Stimulated activated CD8-positive, alpha-beta memory T cell treated with anti-CD3 and anti-CD28 coated beads, Interleukin-4, amount 100 ng/mL, for 24 hours (primary cell): ENCODE data around the gene IRAK4.
"Not testable (repeated sequence)": the region's sequence is repeated elsewhere in the genome, so short reads cannot be mapped to it uniquely, and the experiment has no call there.

Experiments used
- DNase-seq: peaks from one replicate; pipeline ENCODE4 v3.0.0-alpha.2; 2020; ENCODE audit warnings: low read depth

Gene IRAK4

DNA sequence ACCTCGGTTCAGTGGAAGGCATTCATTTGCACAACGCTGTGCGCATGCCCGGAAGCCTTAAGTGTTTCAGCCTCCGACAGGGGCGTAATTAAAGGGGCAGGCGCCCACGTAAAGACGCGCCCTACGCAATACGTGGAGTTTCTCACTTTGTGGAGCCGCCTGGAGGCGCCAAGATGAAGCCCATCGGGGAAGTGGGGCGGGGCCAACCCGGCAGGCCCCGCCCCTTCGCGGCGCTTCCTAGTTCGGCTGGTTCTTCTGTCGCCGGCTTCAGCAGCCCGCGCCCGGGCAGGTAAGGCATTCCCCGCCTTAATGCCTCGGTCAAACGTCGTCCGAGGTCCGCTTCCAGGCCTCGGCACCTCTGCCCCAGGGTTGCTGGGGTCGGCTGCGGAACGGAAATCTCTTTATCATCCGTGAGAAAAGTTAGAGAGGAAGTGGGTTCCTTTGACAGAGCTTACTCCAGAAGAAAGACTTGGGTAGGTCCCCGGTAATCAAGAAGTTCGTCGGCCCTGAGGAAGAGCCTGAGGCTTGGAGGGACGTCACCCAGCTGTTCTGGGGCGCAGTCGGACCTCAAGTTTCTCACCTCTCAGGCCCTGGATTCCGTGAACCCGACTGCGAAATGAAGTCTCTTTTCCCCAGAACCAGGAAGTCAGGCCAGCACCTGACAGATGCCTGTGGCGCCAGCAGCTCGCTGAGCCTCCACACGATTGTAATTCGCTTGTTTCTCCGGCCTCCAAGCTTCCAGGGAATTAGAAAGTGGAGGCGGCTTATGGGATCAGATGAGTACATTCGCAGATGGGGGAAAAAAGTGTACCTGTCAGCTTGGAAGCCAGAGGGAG, at the start of gene IRAK4, which contains the start of gene PUS7L:
Gene IRAK4, plus strand, starts transcription at position 224 of the 836 bp plus-strand sequence. CDS start 9,161 bp downstream, outside the sequence.
Gene PUS7L, minus strand, starts transcription at position 63 of the 836 bp plus-strand sequence. CDS start 3,545 bp downstream, outside the sequence.
- peak; percentile 90 for DNase-seq

GRCh38 chr12:43711348-43711747, 47.4 kb upstream of the IRAK4 start:
- DNase-seq = no peak

- DNase-seq = no peak
These were observed 36.1 kb upstream of the IRAK4 start for GRCh38 chr12:43722621-43723020.

DNA sequence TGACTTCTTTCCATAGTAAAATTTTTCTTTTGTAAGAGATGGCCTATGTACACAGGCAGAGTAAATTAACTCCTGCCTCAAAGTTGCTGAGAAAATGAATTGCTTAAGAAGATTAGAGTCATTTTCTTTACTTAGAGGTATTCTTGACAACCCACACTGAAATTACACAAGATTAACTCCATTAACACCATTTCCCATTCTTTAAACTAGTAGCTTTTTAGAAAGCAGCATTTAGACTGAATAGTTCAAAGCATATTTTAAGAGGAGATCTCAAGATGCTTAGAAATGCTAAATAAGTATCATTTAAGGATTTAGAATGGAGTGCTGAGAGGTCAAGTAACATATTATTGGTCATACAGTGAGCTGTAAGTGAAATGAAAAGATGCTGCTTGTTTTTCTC, 35.6 kb upstream of the IRAK4 start:
- DNase-seq = no peak

DNA sequence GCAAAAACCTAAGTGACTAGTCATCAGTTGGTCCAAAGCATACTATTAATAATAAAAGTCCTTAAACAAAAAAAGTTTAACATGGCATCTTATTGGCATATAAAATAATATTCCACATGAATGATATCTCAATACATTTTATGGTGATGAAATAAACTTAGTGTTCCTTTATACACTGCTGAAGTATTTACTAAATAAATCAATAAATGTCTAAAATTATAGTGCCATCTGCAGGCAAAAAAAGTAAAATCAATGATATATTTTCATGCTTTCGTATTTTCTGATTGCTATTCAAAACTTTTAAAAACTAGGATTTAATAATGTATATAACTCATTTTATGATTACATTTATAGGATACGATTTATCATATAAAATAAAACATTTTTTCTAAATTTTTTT, 30.6 kb upstream of the IRAK4 start:
- no peak for DNase-seq

DNA sequence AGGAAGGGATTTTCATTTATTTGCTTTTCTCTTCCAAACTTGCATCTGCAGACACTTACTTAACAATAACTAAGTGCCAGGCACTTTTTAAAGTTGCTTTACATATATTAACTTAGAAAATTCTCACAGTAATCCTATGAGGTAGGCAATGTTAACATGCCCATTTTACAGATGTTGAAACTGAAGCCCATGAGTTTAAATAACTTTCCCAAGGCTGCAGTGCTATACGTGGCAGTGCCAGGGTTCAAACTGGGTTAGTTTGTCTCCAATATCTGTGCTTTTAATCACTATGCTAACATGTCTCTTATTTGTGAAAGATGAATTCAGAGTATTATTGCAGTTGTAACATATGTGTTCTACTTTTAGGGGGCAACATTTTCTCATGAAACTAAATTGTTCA, 30.1 kb upstream of the IRAK4 start:
- no peak for DNase-seq

GRCh38 chr12:43730283-43730682, 28.5 kb upstream of the IRAK4 start:
- DNase-seq = no peak

DNA sequence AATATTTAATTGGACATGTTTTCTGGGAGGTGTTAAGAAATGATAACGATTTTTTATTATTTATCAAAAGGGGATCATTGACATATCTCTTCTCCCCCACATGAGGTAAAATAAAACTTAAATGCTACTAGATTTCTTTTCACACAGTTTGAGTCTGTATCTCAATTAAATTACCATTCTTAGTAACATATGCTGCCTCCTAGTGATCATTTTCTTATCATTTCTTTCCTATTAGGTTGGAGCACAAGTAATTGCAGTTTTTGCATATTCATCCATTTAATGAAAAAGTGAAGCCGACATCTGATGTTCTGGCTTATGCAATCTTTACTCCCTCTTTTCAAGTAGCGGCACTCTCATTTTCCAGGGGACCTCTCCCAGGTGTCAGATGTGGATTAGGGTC, 25.1 kb upstream of the IRAK4 start:
- DNase-seq = no peak

GRCh38 chr12:43736927-43737440, 21.8 kb upstream of the IRAK4 start:
- no peak for DNase-seq

GRCh38 chr12:43737646-43738045, 21.1 kb upstream of the IRAK4 start:
- no peak for DNase-seq

GRCh38 chr12:43740511-43741100, 18.1 kb upstream of the IRAK4 start:
- DNase-seq = no peak

GRCh38 chr12:43742106-43742505, 16.6 kb upstream of the IRAK4 start:
- no peak for DNase-seq

DNA sequence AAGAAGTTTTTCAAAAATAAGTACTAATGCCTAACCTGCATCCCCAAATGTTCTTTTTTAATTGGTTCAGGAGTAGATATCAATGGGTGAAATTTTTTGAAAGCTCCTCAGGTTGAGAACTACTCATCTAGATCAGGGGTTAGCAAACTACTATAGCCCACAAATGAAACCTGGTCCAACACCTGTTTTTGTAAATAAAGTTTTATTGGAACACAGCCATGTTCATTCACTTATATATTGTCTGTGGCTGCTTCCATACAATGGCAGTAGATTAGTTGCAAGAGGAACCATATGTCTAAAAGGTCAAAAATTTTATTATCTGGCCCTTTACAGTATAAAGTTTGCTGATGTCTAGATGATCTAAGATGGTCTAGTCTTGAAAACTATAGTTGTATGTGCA, 13.9 kb upstream of the IRAK4 start:
- DNase-seq = no peak

DNA sequence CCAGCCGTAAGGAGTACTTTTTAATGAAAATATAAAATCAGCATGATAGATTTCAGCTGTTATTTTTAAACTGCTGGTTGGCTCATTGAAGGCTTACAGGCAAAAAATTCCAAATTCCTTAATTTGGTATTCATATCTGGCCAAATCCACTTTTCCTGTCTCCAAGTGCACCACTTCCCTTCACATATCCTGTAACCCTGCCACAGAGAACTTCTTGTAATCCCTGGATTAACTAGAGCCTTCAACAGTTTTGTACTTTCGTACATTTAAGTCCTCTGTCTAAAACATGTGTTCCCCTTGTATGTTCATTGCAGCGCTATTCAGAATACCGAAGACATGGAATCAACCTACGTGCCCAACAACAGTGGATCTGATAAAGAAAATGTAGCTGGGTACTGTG, 9.7 kb upstream of the IRAK4 start:
- no peak for DNase-seq

- DNase-seq = no peak
These were observed 7.9 kb upstream of the IRAK4 start for GRCh38 chr12:43750814-43751213.

DNA sequence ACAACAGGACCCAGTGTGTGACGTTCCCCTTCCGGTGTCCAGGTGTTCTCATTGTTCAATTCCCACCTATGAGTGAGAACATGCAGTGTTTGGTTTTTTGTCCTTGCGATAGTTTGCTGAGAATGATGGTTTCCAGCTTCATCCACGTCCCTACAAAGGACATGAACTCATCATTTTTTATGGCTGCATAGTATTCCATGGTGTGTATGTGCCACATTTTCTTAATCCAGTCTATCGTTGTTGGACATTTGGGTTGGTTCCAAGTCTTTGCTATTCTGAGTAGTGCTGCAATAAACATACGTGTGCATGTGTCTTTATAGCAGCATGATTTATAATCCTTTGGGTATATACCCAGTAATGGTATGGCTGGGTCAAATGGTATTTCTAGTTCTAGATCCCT, 7.4 kb upstream of the IRAK4 start:
- not testable (repeated sequence) for DNase-seq

DNA sequence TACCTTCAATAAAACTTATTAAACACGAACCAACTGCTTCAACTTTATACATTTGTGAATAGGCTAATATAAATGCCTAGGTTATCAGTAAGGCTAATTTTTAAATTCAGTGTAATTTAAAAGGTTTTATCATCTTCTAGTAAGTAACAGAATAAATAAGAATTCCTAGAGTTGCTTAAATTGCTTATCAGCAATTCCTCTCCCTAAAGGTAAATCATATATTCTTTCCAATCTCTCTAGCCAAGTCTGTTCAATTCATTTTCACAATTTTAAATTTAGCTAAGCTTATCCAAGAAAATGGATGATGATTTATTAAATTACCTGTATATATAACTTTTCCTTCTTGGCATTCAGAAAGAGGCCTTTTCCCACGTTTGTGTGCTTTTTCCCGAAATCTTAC, 4.7 kb upstream of the IRAK4 start:
- no peak for DNase-seq

DNA sequence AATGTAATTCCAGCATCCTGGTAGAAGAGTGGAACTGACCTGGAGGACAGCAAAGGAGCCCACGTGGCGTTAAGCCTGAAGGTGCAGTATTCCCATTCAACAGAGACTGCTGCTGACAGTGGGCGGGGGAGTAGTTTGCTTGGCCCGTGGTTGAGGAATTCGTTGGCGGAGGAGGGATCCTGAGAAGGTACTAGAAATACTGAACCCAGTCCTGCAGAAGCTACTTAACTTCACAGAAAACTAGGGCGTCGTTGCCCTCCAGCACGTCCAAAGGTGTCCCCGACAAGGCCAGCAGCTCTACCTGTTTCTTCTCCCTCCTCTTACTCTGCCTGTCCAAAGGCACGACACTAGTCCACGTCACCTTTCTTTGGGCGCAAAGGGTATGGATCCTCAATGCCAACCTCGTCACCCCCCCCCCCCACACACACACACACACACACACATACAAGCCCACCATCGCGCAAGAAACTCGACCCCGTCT, 464 bp upstream of the IRAK4 start:
- no peak for DNase-seq

DNA sequence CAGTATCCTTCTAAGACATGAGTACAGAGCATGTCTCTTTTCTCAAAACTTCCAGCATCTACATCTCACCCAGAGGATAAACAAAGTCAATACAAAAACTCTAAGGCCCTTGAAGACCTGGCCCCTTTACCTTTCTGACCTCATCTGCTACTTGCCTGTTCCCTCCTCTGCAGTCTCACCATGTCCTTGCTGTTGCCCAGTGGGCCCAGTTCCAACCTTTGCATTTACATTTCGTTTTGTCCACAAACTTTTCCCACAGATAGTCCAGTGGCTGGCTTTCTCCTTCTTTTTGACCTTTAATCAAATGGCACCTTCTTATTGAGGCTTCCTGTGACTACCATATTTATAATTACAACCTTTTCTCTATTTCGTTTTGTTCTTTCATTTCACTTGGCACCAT, 1.6 kb downstream of the IRAK4 start:
- no peak for DNase-seq

DNA sequence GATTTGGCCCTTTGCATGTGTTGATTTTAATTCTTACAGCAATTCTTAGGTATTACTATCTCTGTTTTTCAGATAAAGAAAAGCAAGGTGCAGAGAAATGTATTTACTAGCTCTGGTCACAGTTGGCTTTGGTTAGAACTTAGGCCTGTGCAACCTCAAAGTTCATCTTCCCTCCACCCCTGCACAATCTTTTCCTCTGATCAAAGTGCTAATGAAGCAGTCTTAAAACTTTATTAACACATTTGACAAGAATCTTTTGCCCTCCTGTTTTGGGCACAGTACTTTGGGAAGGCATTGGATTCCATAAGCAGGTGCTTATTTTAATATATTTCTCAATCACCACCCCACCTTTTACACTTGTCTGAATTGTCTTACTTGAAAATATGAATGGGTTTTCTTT, 2.7 kb downstream of the IRAK4 start:
- no peak for DNase-seq

- no peak for DNase-seq
These were observed 3.8 kb downstream of the IRAK4 start for GRCh38 chr12:43762596-43762995.

DNA sequence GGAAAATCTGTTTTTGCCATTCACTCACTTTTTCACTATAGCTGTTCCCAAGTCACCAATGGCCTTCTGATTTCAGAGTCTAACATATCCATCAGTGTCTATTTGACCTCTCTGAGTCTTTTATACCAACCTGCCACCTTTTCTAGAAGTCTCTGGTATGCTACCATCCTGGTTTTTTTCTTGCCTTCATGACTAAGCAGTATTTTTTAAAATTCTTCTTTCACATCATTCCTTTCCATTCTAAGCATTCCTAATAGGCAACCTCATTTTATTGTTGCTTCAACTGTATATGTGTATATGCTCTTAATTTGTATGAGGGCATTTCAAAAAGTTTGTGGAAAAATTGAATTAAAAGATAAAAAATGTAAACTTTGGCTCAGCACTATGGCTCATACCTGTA, 5.0 kb downstream of the IRAK4 start:
- no peak for DNase-seq

- DNase-seq = no peak
These were observed 5.8 kb downstream of the IRAK4 start for GRCh38 chr12:43764528-43764927.
